ENCODE data around the gene TRPM1.

Gene TRPM1

GRCh38 chr15:31081056-31081455, 20.5 kb downstream of the TRPM1 start:
- TF ChIP-seq SIN3A (IDR thresholded peaks at IDR 0.05; ENCODE audit: borderline replicate concordance, insufficient read depth, low read length) (no peak), REST (IDR thresholded peaks at IDR 0.05; ENCODE audit: insufficient read depth in 1 of 2, low read depth in 2 of 2, low read length in 2 of 2) (no peak), POLR2AphosphoS5 (IDR thresholded peaks at IDR 0.05; ENCODE audit: low read depth, low read length) (no peak), FOXP2 (optimal IDR thresholded peaks at IDR 0.05; ENCODE audit: borderline replicate concordance, extremely low read depth, extremely low read length, insufficient read depth) (no peak), TAF1 (IDR thresholded peaks at IDR 0.05; ENCODE audit: borderline replicate concordance, insufficient read depth, low read length) (no peak)

GRCh38 chr15:31080591-31081014, 20.9 kb downstream of the TRPM1 start:
- TF ChIP-seq FOXP2 (optimal IDR thresholded peaks at IDR 0.05; ENCODE audit: borderline replicate concordance, extremely low read depth, extremely low read length, insufficient read depth) (no peak), TAF1 (IDR thresholded peaks at IDR 0.05; ENCODE audit: borderline replicate concordance, insufficient read depth, low read length) (no peak), REST (IDR thresholded peaks at IDR 0.05; ENCODE audit: insufficient read depth in 1 of 2, low read depth in 2 of 2, low read length in 2 of 2) (no peak), POLR2AphosphoS5 (IDR thresholded peaks at IDR 0.05; ENCODE audit: low read depth, low read length) (no peak), SIN3A (IDR thresholded peaks at IDR 0.05; ENCODE audit: borderline replicate concordance, insufficient read depth, low read length) (no peak)

- TF ChIP-seq REST (IDR thresholded peaks at IDR 0.05; ENCODE audit: insufficient read depth in 1 of 2, low read depth in 2 of 2, low read length in 2 of 2), result no peak
- no peak for TF ChIP-seq FOXP2 (optimal IDR thresholded peaks at IDR 0.05; ENCODE audit: borderline replicate concordance, extremely low read depth, extremely low read length, insufficient read depth)
- no peak for TF ChIP-seq SIN3A (IDR thresholded peaks at IDR 0.05; ENCODE audit: borderline replicate concordance, insufficient read depth, low read length)
- TF ChIP-seq TAF1 (IDR thresholded peaks at IDR 0.05; ENCODE audit: borderline replicate concordance, insufficient read depth, low read length), result no peak
- TF ChIP-seq POLR2AphosphoS5 (IDR thresholded peaks at IDR 0.05; ENCODE audit: low read depth, low read length), result no peak
These were observed 22.0 kb downstream of the TRPM1 start for GRCh38 chr15:31079519-31079918.

GRCh38 chr15:31078471-31078870, 23.1 kb downstream of the TRPM1 start:
- TF ChIP-seq FOXP2 (optimal IDR thresholded peaks at IDR 0.05; ENCODE audit: borderline replicate concordance, extremely low read depth, extremely low read length, insufficient read depth) (no peak), TAF1 (IDR thresholded peaks at IDR 0.05; ENCODE audit: borderline replicate concordance, insufficient read depth, low read length) (no peak), POLR2AphosphoS5 (IDR thresholded peaks at IDR 0.05; ENCODE audit: low read depth, low read length) (no peak), SIN3A (IDR thresholded peaks at IDR 0.05; ENCODE audit: borderline replicate concordance, insufficient read depth, low read length) (no peak), REST (IDR thresholded peaks at IDR 0.05; ENCODE audit: insufficient read depth in 1 of 2, low read depth in 2 of 2, low read length in 2 of 2) (no peak)

GRCh38 chr15:31077941-31078340, 23.6 kb downstream of the TRPM1 start:
- no peak for TF ChIP-seq TAF1 (IDR thresholded peaks at IDR 0.05; ENCODE audit: borderline replicate concordance, insufficient read depth, low read length)
- no peak for TF ChIP-seq REST (IDR thresholded peaks at IDR 0.05; ENCODE audit: insufficient read depth in 1 of 2, low read depth in 2 of 2, low read length in 2 of 2)
- TF ChIP-seq SIN3A (IDR thresholded peaks at IDR 0.05; ENCODE audit: borderline replicate concordance, insufficient read depth, low read length), result no peak
- no peak for TF ChIP-seq POLR2AphosphoS5 (IDR thresholded peaks at IDR 0.05; ENCODE audit: low read depth, low read length)
- no peak for TF ChIP-seq FOXP2 (optimal IDR thresholded peaks at IDR 0.05; ENCODE audit: borderline replicate concordance, extremely low read depth, extremely low read length, insufficient read depth)
